ENCODE data around the gene BAZ1A.

The BAZ1A gene

GRCh38 chr14:34875031-34875922, at the start of gene BAZ1A:
BAZ1A (minus strand) TSS chr14:34875360; CDS start chr14:34874604, 756 bp downstream.
- peak; percentile 21 for DNase-seq (ENCODE audit: low read depth)

- no peak for DNase-seq (ENCODE audit: low read depth)
Measured at GRCh38 chr14:34920339-34920738, 45.2 kb upstream of the BAZ1A start.

- no peak for DNase-seq (ENCODE audit: low read depth)
Measured at GRCh38 chr14:34913619-34914018, 38.5 kb upstream of the BAZ1A start.

- DNase-seq (ENCODE audit: low read depth) = no peak
Measured at GRCh38 chr14:34912966-34913365, 37.8 kb upstream of the BAZ1A start.

GRCh38 chr14:34912182-34912581, 37.0 kb upstream of the BAZ1A start:
- no peak for DNase-seq (ENCODE audit: low read depth)

GRCh38 chr14:34911209-34912150, 36.3 kb upstream of the BAZ1A start:
- DNase-seq (ENCODE audit: low read depth) = no peak

GRCh38 chr14:34906287-34906686, 31.1 kb upstream of the BAZ1A start:
- no peak for DNase-seq (ENCODE audit: low read depth)

GRCh38 chr14:34895277-34895676, 20.1 kb upstream of the BAZ1A start:
- DNase-seq (ENCODE audit: low read depth) = no peak

- DNase-seq (ENCODE audit: low read depth) = no peak
Measured at GRCh38 chr14:34890937-34891336, 15.8 kb upstream of the BAZ1A start.

GRCh38 chr14:34888186-34888585, 13.0 kb upstream of the BAZ1A start:
- DNase-seq (ENCODE audit: low read depth) = no peak

GRCh38 chr14:34883954-34884353, 8.8 kb upstream of the BAZ1A start:
- no peak for DNase-seq (ENCODE audit: low read depth)

GRCh38 chr14:34874386-34875030, 652 bp downstream of the BAZ1A start:
- peak; percentile 46 for DNase-seq (ENCODE audit: low read depth)

- peak; percentile 77 for DNase-seq (ENCODE audit: low read depth)
Measured at GRCh38 chr14:34873589-34874385, 1.4 kb downstream of the BAZ1A start.

GRCh38 chr14:34872822-34873588, 2.2 kb downstream of the BAZ1A start:
- DNase-seq (ENCODE audit: low read depth) = no peak

- DNase-seq (ENCODE audit: low read depth) = no peak
Measured at GRCh38 chr14:34867199-34867598, 8.0 kb downstream of the BAZ1A start.

- DNase-seq (ENCODE audit: low read depth) = no peak
Measured at GRCh38 chr14:34865889-34866574, 9.1 kb downstream of the BAZ1A start.

GRCh38 chr14:34863844-34864243, 11.3 kb downstream of the BAZ1A start:
- DNase-seq (ENCODE audit: low read depth) = no peak

GRCh38 chr14:34858765-34859164, 16.4 kb downstream of the BAZ1A start:
- DNase-seq (ENCODE audit: low read depth) = no peak

GRCh38 chr14:34857689-34858449, 17.3 kb downstream of the BAZ1A start:
- no peak for DNase-seq (ENCODE audit: low read depth)

Data from activated T-helper 9 cell treated with anti-CD3 and anti-CD28 coated beads, Interleukin-2, amount 50 U/mL, for 16 hours (primary cell).